VCaP (cell line): Measurements from ENCODE around the gene NGEF.

Source experiments
- H3K27ac ChIP-seq: fragments of 450-650 bp; 2 replicates; pipeline ENCODE4 v1.5.1; 2017
- CTCF ChIP-seq: fragments of 450-650 bp; conservative IDR thresholded peaks from 2 replicates; pipeline ENCODE4 v1.5.1; 2017; ENCODE audit warnings: mild to moderate bottlenecking, moderate library complexity

The NGEF gene

GRCh38 chr2:232927793-232928550 lies 85.1 kb downstream of the NGEF start:
- no peak overlapping the region for H3K27ac ChIP-seq
- TF ChIP-seq CTCF: no peak

DNA sequence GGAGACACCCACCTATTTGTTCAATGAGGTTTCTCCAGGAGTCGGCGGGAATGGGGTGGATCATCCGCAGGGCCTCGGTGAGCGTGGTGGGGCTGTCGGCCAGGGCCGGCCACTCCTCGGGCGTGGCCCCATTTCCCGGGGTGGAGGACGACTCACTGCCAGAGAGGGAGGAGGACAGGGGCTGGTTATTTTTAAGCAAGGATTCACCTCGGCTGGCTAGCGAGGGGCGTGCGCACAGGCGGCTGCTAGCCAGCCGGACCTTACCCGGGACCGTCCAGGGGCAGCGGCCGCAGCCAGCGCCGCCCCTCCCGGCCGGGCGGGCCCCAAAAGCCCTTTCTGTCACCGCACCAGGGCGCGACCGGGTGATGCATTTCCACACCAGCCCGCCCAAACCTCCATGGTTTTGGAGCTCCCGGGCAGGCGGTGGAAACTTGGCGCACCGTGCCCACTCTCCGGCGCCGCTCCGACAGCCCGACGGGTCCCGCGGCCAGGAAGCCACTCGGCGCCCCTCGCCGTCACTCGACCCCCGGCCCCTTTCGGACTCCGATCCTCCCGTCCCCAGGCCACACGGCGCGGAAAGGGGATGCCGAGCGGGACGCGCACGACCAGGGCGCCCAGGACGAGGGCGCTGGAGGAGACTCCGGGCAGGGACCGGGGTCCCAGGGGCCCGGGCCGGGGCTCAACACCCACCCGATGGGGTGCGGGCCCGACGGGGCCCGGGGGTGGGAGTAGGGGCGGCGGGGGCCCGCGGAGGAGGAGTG lies 85.8 kb downstream of the NGEF start:
- TF ChIP-seq CTCF: no peak
- no peak overlapping the region for H3K27ac ChIP-seq

DNA sequence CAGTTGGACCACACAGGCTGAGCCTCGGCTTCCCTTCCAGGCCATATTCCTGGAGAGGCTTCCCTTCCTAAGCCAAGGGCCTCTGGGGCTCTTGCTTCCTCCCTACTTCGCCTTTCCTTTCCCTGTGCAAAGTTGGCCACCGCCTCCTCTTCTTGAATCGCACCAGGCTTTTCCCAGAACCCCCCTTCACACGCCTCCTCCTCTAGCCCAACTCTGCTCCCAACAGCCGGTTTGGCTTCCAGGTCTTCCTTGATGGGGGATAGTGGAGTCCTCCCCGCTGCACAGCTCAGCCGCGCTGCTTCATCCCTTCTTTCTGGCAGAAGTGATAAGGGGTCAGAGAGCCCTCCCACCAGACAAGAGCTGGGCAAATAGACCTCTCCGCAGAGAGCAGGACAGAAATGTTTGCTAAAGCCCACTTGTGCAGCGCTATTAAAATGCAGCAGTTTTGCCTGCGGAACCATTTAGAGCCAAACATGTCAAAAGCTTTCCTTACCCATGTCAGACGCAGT lies 86.6 kb downstream of the NGEF start:
- no peak for TF ChIP-seq CTCF
- H3K27ac ChIP-seq: no peak overlapping the region

DNA sequence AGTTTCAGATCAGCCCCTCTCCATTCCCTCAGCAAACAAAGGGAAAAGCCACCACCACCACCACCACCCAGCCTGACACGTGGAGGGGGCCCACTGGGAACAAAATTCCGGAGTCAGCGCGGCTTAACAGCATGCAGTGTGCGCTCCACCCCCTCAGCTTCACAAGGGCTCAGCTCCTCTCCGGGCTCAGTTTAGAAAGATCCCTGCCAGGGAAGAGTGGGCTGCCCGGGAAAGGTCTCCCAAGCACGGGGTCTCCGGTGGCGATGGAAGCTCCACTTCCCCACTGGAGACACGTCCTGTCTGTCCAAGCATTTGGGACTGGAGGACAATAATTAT lies 87.3 kb downstream of the NGEF start:
- no peak for TF ChIP-seq CTCF

GRCh38 chr2:232925153-232925820 lies 87.8 kb downstream of the NGEF start:
- no peak for TF ChIP-seq CTCF
- H3K27ac ChIP-seq: no peak overlapping the region

More for the DNA sequence above, 87.3 kb downstream of the NGEF start:
- H3K27ac ChIP-seq: no peak overlapping the region

GRCh38 chr2:232924433-232924832 lies 88.6 kb downstream of the NGEF start:
- H3K27ac ChIP-seq: no peak overlapping the region
- TF ChIP-seq CTCF: no peak

DNA sequence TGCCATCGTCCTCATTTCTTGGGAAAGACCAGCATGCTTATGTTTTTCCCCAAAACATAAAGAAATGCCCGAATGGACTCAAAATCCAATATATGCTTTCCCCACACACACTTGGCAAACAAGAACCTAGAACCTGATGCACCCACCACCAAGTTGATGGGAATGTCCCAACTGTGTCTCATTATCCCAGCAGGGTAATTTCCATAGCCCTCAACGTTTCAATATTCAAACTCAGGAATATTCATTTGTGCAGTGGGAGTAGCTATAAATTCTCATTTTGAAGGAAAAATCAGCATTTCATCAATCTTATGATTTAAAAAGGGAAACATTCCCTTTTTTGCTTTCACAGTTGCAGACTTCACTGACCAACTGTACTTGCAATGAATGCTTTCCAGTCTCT lies 92.3 kb downstream of the NGEF start:
- no peak overlapping the region for H3K27ac ChIP-seq
- TF ChIP-seq CTCF: no peak
